ENCODE results near the gene PAX6.

The PAX6 gene

DNA sequence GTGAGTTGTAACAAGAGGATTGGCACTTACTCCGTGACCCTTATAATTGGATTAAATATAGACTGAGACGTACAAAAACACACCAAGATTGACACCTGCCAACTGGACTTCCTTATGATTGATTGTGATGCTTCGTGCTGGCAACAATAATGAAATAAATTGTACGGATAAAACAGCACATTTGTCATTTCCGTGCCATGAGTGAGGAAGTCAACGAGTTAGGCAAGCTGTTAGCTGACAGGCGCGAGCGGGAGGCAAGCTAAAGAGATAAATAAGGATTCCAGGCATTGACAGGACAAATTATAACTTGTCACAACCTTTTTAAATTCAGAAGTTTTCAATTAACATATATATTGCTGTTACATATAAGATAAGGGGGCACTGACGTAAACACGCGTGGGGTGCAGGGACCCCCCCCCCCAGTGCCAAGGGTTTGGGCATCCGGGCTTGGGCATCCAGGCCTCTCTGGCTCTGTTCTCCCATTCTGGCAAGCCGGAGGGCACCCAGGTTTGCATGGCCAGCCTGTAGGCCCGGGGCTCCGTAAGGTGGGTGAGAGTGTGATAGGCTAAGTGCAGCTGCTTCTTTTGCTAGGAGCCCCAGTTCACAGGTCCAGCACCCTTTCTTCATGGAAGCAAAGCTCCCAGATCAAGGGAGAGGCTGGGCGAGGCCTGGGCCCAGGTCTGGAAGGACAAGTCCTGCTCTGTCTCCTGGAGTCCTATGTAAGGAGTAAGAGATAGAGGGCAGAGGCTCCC, 11.2 kb upstream of the PAX6 start:
- DNase-seq: no peak

DNA sequence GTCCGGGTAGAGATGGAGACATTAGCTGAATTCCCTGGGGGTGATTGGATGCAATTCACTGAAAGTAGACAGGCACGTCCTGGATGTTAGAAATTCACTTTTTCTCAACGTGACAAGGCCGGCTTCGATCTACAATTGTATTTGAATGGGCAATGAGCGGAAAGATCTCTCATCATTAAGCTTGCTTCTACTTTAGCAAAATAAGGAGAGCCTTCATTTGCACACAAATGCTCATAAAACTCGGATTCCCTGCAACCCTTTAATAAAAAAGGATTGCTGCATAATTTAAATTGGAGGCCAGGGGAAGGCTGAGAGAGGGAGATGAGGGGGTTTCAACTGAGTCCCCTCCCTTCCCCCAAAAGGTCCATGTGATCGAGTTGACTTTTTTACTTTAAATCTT, 10.6 kb upstream of the PAX6 start:
- no peak for DNase-seq

DNA sequence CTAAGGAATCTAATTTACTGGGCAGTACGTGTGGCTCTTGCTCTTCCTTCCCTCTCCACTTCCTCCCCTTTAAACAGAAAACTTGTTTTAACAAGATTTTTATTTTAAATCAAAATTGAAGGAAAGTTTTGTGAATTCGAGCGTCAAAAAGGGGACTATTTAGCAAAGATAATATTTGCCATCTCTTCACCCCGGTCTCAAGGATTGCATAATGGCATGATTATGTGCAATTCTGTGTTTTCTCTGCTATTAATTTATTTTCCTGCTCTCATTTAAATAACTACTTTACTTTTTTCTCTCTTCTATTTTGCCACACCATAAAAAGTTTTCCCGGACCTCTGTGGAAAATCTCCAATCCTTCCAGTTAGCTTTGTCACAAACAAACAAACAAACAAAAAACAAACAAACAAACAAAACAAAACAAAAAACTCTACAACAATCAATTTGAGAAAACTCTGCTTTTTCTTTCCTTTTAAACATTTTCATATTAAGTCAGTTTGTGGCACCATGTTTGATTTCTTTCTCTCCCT, 10.2 kb upstream of the PAX6 start:
- no peak for DNase-seq

DNA sequence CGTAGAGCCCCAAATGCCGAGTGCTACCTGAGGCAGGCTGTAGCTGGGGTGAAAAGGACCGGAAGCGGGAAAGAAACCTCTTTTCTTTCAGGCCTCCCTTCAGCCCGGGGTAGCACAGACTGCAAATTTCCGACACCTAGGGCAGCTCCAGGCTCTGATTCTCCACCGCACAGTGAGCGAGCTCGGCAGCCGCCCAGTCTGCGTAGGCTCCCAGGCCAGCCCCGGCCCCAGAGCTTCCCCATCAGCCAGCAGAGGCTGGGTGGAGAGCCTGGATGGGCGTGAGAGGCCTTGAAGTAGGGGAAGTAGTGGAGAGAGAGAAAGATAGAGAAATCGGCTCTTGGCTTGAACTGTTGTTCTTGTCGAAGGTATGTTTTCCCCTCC, 9.3 kb upstream of the PAX6 start:
- DNase-seq: no peak

DNA sequence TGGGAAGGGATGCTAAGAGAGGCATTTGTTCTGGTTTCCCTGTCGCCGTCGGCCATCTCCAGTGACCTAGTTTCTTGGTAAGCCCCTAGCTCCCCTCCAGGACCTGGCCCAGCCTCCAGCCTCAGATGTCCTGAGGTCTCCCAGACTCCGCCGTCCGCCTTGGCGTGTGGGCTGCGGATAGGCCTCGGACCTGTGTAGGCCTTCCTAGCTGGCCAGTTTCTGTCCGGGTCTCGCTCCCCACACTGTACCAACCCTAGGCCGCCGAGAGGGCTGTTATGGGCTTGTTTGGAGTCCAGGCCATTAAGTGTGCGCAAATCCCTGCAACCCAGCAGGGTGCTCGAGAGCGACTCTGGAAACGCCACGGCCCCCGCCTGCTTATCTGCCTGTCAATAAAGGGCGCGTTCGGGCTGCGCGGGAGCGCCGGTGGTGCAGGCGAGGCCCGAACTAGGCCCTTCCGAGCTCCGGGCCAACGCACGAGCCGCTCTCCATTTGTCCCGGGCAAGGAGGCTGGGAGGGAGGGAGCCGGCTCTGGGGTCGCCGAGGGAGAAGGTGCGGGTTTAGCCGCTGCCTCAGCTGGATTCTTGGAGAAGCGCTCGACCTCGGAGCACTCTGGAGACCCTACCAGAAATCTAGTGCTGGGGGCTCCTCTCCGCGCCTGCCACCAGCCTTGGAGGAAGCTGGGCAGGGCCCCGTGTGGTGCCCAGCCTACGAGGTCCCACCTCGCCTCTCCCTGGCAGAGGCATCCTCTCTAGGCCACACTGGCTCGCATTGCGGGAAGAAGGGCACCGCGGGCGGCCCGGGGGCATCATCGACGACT, 8.7 kb upstream of the PAX6 start:
- no peak for DNase-seq

DNA sequence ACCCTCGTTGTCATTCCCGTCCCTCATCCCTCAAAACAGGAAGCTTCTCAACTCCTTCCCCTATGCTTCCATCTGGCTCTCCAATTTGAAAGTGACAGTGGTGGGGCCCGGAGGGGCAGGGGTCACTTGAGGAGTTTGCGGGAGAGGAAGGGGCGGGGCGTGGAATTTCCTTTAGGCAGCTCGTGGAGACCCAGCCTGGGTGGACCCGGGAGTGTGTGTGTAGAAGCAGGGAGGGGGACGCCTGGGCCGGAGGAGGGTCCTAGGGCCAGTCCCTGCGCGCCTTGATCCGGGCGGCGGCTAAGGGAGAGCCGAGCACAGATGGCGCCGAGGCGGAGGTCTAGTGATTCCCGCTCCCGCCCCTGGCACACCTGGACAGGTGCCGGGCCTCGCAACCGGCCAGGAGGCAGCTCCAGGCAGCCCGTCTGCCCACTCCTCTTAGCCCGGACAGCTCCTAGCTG, 7.8 kb upstream of the PAX6 start:
- DNase-seq: no peak

DNA sequence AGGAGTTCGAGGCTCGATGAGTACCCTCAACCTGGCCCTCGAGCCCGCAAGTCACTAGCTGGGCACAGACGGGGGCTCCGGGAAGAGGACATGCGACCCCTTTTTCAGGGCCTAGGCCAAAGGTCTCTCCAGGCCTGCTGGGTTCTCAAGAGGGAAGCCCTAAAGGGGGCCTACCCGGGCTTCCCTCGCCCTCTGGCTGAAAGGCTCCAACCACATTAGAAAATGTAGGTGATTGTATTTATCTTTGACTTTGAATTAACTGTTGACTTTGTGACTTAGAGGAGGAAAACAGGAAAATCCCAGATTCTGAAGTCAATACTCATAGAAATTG, 7.3 kb upstream of the PAX6 start:
- no peak for DNase-seq

DNA sequence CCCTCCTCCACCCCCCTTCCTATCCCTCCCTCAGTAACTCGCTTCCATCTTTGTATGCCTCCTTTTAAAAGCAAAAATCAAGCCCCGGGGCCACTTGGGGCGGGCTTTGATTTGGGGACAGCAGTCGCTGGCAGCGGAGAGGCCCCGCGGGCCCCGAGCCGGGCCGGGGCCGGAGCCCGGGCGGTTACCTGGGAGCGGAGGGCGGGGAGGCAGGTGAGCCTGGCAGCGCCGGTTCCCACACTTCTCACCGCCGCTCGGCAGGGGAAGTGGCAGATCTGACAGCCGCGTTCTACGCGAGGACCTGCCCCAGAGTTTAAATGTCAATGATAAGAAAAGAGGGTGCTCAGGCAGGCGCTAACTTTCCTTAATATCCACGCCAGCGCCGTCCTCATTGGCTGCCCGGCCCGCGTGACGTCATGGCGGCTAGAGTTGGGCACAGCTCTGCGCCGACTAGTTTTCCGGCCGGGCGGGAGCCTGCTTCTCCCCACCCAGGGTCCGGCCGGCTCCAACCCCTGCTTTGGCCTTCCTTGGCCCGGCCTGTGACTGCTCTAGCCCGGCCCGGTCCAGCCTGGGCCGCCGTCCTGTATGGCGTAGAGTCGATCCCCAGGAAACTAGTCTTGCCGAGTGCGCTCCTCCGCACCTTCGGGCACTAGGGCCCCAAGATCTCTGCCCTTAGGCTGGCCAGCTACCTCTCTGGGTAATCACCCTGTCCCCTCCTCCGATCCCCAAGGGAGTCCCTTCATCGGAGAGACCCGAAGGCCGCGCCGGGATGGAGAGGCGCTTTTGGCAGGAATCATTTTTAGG, 6.7 kb upstream of the PAX6 start:
- no peak for DNase-seq

DNA sequence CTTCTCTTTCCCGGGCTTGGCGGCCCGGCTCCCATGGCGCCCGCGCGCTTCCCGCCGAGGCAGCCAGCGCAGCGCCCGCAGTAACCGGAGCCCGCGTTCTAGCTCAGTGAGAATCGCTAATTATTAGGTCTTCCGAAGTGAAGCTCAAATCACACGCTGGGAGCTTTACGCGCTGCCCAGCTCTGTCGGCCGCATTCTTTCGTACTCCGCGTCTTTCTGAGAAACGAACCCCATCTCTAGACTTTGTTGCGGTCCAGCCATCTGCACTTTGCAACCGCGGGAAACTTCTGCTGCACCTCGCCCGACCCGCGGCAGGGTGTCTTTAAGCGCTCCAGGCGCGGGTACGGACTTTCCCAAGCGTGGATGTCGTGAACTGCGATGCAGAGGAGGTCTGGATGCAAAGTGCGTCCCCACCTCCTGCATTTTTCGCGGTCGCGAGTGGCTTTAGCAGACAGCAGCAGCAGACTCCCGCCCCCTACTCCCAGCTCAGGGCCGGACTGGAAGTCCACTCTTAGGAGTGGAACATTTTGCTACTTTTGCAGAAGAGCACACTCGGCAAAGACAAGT, 6.0 kb upstream of the PAX6 start:
- DNase-seq: no peak

DNA sequence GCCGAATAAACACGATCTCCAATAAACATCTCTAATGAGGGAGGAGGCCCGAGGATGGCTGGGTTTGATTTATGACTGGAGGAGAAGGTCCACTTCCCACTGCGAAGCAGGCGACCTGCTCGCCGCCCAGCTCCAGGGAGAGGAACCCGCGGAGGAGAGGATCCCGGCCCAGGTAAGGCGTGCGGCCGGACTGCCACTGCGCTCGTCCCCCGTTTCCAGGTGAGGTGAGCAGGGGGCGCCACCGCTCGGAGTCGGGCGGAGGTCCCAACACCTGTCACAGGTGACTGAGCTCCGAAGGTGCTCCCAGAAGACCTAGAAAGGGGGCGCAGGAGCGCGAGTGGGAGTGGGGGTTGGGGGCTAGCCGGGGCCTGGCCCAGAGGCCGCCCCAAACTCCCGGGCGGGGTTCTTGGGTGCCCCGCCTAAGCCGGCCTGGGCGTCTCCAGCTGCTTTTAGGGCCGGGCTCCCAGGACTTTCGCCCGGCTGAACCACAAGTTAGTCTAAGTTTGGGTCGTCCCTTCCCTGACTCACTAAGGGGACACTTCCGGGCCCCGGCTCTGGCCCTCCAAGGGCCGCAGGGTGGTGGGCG, 5.4 kb upstream of the PAX6 start:
- DNase-seq: no peak

DNA sequence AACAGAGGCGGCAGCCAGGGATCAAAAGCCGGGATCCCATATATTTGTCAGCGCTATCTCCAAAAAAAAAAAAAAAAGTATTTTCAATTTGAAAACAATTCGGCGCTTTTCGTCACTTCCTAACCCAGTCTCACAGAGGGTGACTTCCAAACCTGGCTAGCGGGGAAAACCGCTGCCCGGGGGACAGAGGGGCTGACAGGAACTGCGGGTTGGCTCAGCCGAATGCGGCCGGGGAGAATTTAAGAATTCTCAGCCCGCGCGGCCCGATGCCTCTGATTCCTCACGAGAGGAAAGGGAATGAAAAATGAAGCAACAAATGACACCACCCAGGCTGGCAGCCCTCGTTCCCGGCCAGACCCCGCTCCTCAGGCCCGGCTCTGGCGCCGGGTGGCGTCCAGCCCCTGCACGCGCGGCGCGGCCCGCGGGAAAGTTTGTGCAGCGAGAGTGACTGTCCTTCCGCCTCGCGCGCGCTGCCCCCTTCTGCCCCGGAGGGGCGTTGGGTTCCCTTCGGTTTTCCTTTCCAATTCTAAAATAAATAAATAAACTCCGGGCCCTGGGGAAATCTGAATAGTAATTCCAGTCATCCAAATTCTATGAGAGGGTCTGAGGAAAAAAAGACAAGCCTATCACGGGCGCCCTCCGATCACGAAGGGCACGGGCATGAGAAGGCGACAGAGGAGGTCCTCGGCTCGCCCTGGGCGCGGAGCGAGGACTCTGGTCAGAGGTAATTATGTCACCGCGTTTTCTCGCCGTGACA, 4.8 kb upstream of the PAX6 start:
- DNase-seq: no peak

DNA sequence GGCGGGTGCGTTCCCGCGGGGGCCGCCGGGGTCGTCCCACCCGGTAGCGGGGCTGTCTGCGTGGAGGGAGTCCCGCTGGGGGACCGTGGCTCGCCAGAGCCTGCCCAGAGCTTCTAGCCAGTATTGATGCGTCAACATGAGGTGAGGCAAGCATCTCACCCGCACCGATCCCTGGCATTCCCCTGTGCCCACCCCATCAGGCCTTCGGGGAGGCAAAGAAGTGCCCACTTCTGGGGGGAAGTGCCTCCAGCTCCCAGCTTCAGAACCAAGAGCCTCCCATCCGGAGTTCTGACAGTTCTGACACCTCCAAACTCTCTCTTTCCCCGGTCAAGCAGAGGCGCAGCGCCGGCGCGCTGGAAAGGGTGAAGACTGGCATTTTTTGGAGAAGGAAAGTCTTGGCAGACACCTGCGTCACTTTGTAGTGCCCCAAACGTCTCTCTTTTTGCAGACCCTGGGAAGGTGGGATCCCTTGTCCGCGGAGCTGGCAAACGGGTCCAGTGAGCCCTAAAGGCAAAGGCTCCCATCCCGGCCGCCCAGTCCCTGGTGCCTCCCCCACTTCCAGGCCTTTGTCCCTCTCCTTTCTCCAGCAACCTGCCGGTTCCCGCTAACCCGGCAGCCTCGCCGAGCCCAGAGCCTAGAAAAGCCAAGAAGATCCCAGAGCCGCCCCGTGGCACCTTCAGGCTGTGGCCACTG, 3.2 kb upstream of the PAX6 start:
- no peak for DNase-seq

DNA sequence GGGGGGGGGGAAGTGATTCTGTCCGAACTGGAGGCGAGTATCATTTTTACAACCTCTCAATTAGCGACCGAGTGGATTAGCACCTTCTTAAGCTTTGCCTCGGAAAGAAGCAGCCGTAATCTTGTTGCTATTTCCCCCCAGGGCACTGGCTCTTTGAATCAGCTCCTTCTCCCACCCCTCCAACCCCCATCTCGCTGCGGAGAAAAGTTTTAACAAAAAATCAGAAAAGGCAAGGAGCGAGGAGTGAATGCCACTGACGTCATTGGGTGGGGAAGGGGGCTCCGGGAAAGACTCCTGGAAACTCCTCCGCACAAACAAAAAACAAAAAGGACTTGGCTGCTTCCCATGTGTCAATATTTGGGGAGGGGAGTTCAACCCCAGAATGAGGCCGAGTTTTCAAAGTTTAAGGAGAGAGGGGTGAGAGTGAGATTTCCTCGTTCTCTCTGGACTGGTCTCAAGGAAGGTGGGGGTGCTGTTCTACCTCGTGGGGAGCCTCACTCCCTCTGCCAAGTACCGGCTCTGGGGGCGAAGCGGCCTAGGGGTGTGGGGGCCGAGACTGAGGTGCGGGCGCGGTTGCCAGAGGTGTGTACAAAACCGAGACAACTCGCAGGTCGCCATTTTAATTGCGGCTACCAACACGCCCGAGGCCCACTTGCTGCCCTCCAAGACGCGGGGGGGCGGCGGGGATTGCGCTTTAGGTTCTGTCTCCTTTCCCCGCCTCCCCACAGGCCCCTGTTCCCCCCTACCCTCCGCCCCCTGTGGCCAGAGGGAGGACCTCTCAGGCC, 2.5 kb upstream of the PAX6 start:
- no peak for DNase-seq

DNA sequence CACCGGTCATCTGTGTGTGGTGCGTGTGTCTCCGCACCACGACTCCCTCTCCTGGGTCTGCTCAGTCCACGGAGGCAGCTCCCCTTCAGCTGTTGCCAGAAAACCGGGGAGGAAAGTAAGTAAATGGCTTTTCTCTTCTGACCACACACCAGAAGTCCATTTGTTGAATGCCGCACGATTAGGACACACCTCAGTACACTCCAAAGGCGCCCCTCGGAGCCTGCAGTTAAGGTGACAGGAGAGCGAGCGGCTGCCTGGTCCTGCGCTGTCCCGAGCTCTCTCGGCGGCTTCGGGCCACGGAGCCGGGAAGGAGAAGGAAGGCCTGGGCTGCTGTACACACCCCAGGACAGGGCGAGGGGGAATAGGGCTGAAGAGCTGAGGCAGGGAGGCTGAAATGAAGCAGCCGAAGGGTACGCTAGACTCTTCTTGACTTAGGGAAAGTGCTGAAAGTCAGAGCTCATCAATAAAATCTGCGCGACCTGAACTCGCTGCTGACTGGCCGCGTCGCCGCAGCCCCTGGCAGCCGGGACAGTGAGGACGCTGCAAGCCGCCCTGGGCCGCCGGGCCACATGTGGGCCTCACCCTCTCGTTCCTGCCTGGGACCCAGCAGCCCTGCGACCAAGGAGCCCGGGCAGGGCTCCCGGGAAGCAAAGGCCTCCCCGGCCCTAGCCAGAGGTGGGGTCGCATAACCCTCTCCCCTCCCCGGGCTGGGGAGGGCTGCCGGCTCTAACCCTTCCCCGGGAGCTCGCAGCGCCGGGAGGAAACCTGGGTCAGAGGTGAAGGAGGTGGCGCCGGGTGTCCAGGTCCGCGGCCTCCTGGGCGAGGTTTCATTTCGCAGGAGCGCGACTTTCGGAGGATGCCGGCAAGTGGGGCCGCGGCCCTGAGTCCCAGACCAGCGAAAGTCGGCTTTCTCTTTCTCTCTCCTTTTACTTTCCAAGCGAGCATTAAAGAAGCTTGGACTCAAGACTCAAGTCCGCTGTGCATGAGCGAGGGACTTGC, 1.6 kb upstream of the PAX6 start:
- DNase-seq: no peak

DNA sequence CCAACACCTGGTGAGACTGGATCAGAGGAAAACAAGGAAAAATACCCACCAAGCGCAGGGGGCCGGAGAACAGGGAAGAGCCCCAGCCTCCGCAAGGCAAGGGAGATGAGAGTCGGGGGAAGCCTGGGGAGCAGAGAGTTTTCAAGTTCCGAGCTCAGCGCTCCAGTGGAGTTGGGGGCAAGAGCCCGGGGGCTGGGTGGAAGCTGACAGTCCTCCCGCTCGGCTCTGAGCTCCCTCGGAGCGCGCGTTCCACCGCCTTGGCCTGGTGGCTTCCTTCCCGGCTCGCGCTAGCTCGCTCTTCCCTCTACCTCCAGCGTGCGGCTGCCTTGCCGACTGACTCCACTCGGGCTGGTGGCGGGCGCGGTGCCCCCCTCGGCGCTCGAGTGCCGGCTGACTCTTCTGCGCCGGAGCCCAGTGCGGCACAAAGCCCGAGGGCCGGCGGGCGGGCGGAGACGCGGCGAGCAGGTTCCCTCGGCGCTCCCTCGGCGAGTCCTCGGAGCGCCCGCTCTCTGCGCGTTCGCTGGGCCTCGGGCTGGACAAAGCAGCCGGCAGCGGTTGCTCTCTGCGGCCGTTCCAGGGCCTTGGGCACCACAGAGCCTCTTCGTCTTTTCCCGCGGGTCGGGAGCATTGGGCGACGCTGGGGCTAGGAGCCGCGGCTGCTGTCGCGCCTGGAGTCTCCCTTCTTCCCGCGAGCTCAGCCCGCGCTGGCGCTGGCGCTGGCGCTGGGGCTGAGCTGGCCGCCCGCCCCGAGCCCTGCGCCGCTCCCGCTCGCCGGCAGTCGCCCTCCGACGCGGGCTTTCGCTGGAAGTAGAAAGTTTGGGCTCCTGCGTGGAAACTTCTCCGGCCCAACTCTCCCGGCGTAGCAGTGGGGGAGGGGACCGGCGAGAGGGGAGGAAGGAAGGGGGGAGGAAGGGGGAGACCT, 1.0 kb downstream of the PAX6 start:
- no peak for DNase-seq

DNA sequence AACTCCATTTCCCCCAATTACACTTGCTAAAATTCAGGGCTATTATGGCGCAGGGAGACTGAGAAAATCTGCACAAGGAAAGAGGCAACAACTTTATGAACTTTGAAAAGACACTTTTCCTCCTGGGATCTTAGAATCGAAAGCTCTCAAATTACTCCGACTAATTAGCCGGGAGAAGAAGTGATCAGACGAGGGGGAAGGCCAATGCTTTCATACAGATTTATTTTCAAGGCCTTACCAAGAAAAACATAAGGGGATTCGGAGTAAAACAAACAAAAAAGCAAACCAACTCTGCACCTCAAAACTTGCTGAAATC, 1.6 kb downstream of the PAX6 start:
- DNase-seq: no peak

DNA sequence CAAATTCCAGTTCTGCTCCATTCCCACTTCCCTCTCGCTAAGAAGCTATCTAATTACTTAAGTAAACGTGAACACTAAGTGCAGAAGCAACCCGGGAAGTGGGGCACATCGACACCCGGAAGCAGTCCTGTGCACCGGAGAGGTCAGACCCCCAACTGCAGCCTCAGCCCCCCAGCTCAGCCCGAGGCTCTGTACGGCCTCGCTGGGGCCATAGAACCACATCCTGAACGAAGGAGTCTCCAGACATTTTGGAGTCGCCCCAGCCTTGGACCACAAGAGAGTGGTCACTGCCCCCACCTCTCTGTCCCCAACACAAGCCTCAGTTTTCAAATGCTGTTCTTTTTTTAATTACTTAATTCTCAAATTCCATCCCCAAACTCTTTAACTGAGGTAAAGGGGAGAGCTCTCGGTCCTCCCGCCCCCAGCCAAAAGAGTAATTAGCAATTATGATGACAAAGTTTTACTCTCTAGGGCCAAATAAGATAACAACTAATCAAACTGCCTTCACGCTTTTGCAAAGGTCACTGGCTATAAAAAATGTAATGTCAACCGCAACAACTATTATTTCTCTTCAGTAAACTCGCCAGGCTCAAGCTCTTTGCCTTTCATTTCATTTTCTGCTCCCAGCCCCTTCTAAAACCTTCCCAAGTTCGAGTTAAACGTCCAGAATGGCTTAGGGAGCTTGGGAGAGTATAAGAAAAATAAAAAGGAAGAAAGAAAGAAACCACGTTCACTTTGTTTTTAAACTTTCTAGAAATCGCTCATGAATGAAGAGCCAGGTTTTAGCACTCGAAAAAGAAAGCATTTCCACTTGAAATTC, 2.2 kb downstream of the PAX6 start:
- DNase-seq: no peak

All from DMS79 (cell line).